ENCODE data around the gene ZNF700.
"Not testable (repeated sequence)": the region's sequence is repeated elsewhere in the genome, so short reads cannot be mapped to it uniquely, and the experiment has no call there.

ZNF700 gene

GRCh38 chr19:11924886-11925650 is at the start of gene ZNF700:
Gene ZNF700 (plus strand): TSS chr19:11925107. CDS start chr19:11925211, 104 bp downstream.
- DNase-seq (ENCODE audit: low read depth in 2 of 2), result peak; percentile 85 to 88

GRCh38 chr19:11879687-11880266 is 45.1 kb upstream of the ZNF700 start:
- peak in 1 of 2 donors; percentile 12 for DNase-seq (ENCODE audit: low read depth in 2 of 2)

DNA sequence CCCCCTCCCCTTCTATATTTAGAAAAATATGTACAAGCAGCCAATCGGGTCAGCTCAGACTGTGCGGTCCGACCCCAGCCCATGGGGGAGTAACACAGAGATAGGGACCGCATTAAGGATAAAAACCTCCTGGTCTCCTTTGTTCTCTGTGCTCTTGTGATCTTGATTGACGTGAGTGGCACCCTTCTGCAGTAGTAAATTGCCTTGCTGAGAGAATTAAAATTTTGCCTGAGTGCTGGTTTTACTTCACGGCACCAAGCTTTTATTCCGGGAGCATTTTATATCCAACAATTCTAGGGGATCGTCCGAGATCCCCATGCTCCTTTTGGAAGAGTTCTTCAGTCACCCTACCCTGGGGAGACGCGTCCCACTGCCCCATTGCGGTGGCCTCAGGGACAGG is 44.3 kb upstream of the ZNF700 start:
- no peak for DNase-seq (ENCODE audit: low read depth in 2 of 2)

DNA sequence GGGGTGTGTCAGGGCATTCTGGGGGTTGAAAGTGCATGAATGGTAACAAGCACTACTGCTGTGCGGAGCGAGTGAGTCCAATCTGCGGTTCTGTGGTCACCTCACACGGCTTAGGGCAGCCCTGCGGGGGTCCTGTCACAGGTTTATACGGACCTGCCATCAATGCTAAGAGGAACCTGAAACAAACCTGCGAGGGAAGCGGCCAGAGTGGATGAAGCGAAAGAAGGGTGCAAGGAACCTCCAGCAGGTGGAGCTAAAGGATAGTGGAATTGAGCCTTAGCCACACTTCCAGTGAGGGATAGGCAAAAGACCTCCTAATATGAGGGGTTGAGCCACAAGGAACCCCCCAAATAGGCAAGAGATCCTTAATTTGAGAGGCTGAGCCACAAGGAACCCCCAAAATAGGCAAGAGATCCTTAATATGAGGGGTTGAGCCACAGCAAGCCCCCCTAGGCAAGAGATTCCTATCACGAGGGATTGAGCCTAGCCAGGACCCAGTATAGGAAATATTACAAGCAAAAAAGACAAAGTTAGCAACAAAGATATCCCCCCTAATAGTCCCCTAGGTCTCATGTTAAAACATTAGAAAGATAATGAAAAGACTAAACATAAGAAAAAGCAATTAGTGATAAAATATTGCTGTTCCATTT is 43.6 kb upstream of the ZNF700 start:
- peak; percentile 25 to 34 for DNase-seq (ENCODE audit: low read depth in 2 of 2)

- no peak for DNase-seq (ENCODE audit: low read depth in 2 of 2)
Measured at GRCh38 chr19:11882606-11883005, 42.3 kb upstream of the ZNF700 start.

GRCh38 chr19:11887234-11887610 is 37.7 kb upstream of the ZNF700 start:
- DNase-seq (ENCODE audit: low read depth in 2 of 2), result no peak

DNA sequence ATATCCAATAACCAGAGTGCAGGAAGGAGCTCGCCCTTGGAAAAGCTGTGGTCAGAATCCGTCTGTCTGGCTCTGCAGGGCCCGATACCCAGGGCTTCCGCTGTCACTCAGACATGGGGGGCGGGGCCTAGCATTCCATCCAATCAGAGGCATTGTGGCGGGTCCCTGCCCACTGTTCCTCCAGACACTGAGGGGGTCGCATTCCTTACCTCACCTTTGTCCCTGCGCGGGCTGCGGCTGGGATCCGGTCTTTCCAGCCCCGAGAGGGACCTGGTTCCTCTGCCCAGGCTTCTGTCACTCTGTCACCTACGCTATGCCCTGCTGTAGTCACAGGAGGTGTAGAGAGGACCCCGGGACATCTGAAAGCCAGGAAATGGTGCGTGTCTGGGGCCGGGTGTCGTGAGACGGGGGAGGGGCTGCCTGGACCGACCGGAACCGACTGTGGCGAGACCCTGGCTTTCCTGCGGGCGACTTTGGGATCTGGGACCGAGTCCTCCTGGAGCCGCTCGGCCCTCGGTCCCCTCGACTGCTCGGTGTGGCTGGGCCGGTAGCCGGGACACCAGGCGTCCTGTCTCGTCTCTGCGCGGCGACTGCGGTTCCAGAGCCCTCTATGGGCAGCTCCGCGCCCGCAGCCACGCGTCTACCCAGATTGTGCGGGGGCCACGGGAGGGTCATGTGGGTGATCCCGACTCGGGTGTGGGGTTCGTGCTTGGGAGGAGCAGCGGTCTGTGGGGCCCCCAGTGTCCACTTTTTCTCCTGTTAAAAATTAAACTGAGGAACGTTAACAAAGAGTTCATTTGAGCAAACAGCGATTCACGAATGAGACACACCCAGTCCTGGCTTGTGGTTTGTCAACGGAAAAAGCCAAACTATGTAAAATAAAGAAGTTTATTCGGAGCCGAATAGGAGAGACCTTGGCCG is 37.0 kb upstream of the ZNF700 start, which contains the start of gene ZNF69:
TSS of gene ZNF69 (plus strand) at position 172 of the 921 bp plus-strand sequence. CDS start at position 314, 142 bp downstream.
- peak; percentile 20 to 28 for DNase-seq (ENCODE audit: low read depth in 2 of 2)

DNA sequence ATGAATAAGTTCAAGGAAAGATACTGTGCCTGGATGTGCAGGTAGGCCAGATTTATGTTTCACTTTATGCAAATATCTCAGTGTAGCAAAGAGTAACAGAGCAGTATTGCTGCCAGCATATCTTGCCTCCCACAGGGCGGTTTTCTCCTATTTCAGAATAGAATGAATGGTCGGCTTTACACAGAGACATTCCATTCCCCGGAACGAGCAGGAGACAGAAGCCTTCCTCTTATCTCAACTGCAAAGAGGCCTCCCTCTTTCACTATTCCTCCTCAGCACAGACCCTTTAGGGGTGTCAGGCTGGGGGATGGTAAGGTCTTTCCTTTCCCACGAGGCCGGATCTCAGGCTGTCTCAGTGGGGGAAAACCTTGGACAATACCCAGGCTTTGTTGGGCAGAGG is 35.0 kb upstream of the ZNF700 start:
- not testable (repeated sequence) for DNase-seq (ENCODE audit: low read depth in 2 of 2)

GRCh38 chr19:11890634-11891033 is 34.3 kb upstream of the ZNF700 start:
- no peak for DNase-seq (ENCODE audit: low read depth in 2 of 2)

GRCh38 chr19:11894851-11895250 is 30.1 kb upstream of the ZNF700 start:
- no peak for DNase-seq (ENCODE audit: low read depth in 2 of 2)

- DNase-seq (ENCODE audit: low read depth in 2 of 2), result no peak
Measured at GRCh38 chr19:11902228-11902627, 22.7 kb upstream of the ZNF700 start.

DNA sequence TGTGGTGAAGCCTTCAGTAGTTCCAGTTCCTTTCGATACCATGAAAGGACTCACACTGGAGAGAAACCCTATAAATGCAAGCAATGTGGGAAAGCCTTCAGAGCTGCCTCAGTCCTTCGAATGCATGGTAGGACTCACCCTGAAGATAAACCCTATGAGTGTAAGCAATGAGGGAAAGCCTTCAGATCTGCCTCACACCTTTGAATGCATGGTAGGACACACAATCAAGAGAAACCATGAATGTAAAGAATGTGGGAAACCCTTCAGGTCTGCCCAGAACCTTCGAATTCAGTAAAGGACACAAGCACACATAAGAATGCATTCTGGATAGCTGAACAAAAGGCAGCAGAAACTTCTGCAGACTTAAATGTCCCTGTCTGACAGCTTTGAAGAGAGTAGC is 19.0 kb upstream of the ZNF700 start:
- DNase-seq (ENCODE audit: low read depth in 2 of 2), result no peak

- not testable (repeated sequence) for DNase-seq (ENCODE audit: low read depth in 2 of 2)
Measured at GRCh38 chr19:11911937-11912336, 13.0 kb upstream of the ZNF700 start.

DNA sequence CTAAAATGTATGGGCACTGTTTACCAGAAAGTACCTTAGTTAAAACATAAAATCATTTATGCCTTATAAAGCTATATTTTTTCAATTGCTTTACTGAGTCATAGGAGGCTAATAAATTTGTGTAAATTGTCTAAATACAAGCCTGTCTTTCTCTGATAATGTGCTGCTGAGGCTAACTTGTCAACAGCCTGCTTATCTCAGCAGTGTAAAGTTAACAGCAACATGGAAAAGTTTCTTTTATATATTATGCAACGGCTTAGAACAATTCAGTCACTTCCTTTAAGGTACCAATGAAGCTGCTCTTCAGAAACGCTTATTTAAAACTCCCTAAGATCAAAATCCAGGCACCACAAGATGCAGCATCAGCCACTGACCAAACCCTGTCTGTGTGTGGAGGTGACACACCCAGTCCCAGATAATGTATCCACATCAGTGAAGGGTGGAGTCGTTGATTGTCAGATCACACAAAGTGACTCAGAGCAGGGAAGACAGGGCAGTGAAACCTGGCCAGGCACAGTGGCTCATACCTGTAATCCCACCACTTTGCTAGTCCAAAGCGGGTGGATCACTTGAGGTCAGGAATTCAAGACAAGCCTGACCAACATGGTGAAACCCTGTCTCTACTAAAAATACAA is 10.4 kb upstream of the ZNF700 start:
- DNase-seq (ENCODE audit: low read depth in 2 of 2), result not testable (repeated sequence)

DNA sequence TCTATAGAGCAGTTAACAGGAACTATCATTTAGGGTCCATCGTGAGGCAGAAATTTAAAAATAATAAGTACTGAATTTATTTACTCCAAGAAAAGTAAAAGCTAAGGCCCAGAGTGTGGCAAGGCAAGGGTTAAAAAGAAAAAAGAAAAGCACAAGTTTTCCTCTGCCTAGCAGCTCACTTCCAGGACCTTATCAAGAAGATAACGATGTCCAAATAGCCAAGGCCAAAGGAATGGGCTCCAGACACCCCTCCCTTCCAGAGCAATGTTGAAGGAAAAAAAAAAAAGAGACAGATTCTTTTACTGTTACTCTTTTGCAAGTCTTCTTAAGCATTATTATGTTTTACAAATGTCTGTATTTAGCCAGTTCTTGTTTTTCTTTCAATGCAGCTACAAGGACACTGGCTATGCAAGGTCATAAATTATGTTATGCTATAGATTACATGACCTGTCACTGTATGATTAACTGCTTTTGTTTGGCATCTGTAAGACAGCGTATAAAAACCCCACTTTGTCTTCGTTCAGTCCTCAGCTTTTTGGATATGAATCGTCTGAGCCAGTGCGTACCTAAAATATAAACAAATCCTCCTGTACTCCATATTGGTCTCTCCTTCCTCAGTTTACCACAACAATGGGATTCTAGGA is 2.9 kb upstream of the ZNF700 start:
- DNase-seq (ENCODE audit: low read depth in 2 of 2), result no peak

DNA sequence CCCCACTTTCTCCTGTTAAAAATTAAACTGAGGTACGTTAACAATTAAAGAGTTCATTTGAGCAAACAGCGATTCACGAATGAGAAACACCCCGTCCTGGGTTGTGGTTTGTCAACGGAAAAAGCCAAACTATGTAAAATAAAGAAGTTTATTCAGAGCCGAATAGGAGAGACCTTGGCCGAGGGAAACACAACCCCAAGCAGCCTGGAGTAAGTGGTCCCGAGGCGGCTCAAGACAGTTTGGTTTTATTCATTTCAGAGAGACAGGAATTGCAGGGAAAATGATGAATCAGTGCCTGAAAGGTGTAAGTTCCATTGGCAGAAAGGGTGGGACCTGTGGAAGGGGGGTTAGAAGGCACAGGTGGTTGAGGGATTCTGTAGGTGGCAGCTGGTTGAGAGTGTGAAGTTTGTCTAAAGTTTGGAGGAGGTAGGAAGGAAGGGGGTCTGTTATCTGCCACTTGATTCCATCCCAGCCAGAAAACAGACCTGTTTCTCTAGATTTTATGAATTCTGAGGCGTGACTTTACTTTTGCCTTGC is 812 bp downstream of the ZNF700 start:
- not testable (repeated sequence) for DNase-seq (ENCODE audit: low read depth in 2 of 2)

- DNase-seq (ENCODE audit: low read depth in 2 of 2), result no peak
Measured at GRCh38 chr19:11927227-11927626, 2.3 kb downstream of the ZNF700 start.

DNA sequence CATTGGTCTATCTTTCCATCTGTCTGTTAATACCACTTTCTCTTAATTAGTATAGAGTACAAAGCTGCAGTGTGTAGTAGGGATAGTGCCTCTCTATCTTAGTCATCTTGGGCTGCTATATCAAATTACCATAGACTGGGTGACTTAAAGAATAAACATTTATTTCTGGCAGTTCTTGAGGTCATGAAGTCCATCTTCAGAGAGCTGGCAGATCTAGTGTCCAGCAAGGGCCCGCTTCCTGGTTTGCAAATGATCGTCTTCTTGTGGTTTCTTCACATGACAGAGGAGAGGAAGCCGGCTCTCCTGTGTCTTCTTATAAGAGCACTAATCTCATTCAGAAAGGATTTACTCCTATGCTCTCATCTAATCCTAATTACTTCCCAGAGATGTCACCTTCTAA is 6.1 kb downstream of the ZNF700 start:
- DNase-seq (ENCODE audit: low read depth in 2 of 2), result no peak

GRCh38 chr19:11931513-11931912 is 6.6 kb downstream of the ZNF700 start:
- no peak for DNase-seq (ENCODE audit: low read depth in 2 of 2)

DNA sequence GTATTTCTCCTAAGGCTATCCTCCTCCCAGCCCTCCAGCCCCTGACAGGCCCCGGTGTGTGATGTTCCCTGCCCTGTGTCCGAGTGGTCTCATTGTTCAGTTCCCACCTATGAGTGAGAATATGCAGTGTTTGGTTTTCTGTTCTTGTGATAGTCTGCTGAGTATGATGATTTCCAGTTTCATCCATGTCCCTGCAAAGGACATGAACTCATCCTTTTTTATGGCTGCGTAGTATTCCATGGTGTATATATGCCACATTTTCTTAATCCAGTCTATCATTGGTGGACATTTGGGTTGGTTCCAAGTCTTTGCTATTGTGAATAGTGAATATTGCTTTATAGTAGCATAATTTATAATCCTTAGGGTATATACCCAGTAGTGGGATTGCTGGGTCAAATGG is 10.9 kb downstream of the ZNF700 start:
- not testable (repeated sequence) for DNase-seq (ENCODE audit: low read depth in 2 of 2)

All from activated CD8-positive, alpha-beta memory T cell treated with anti-CD3 and anti-CD28 coated beads for 4 hours (primary cell).